Measurements from ENCODE around the gene PRSS33.

Gene PRSS33

GRCh38 chr16:2790631-2791030, 3.3 kb upstream of the PRSS33 start:
- Histone ChIP-seq H3K36me3 (ENCODE audit: low read length) (no peaks in the 10 kb centered on the region), H3K27ac (ENCODE audit: low read depth, low read length) (no peak overlapping the region), H3K4me2 (ENCODE audit: low read depth, low read length, poor library complexity, severe bottlenecking) (no peak overlapping the region), H3K4me3 (ENCODE audit: insufficient read depth, low read length, poor library complexity, severe bottlenecking) (no peak overlapping the region), H3K9me2 (replicated peaks; ENCODE audit: insufficient read depth, low read length) (no peaks in the 10 kb centered on the region), H2AFZ (ENCODE audit: low read depth, low read length, severe bottlenecking) (no peak overlapping the region), H3K9ac (ENCODE audit: low read length) (no peak overlapping the region), H4K20me1 (ENCODE audit: low read depth, low read length) (no peaks in the 10 kb centered on the region), H3F3A (ENCODE audit: insufficient read depth) (no peaks in the 10 kb centered on the region), H3K27me3 (ENCODE audit: low read length) (no peaks in the 10 kb centered on the region), H3K79me2 (ENCODE audit: insufficient read depth, low read length) (no peaks in the 10 kb centered on the region), H3K9me3 (ENCODE audit: insufficient read depth, low read length) (no peaks in the 10 kb centered on the region)
- TF ChIP-seq EZH2phosphoT487 (conservative IDR thresholded peaks at IDR 0.05; ENCODE audit: low read length) (no peak), CTCF (IDR thresholded peaks at IDR 0.05; ENCODE audit: insufficient read depth, low read length, poor library complexity, severe bottlenecking) (no peak)

- H3K9ac ChIP-seq (ENCODE audit: low read length): no peak overlapping the region
- no peak overlapping the region for H3K4me3 ChIP-seq (ENCODE audit: insufficient read depth, low read length, poor library complexity, severe bottlenecking)
- no peak for TF ChIP-seq EZH2phosphoT487 (conservative IDR thresholded peaks at IDR 0.05; ENCODE audit: low read length)
- TF ChIP-seq CTCF (IDR thresholded peaks at IDR 0.05; ENCODE audit: insufficient read depth, low read length, poor library complexity, severe bottlenecking): no peak
- no peak overlapping the region for H3K27ac ChIP-seq (ENCODE audit: low read depth, low read length)
- no peaks in the 10 kb centered on the region for H3F3A ChIP-seq (ENCODE audit: insufficient read depth)
- no peaks in the 10 kb centered on the region for H3K27me3 ChIP-seq (ENCODE audit: low read length)
- no peaks in the 10 kb centered on the region for H3K9me2 ChIP-seq (replicated peaks; ENCODE audit: insufficient read depth, low read length)
- no peak overlapping the region for H2AFZ ChIP-seq (ENCODE audit: low read depth, low read length, severe bottlenecking)
- no peak overlapping the region for H3K4me2 ChIP-seq (ENCODE audit: low read depth, low read length, poor library complexity, severe bottlenecking)
- no peaks in the 10 kb centered on the region for H3K79me2 ChIP-seq (ENCODE audit: insufficient read depth, low read length)
- H3K36me3 ChIP-seq (ENCODE audit: low read length): no peaks in the 10 kb centered on the region
- no peaks in the 10 kb centered on the region for H4K20me1 ChIP-seq (ENCODE audit: low read depth, low read length)
- no peaks in the 10 kb centered on the region for H3K9me3 ChIP-seq (ENCODE audit: insufficient read depth, low read length)
Observed at GRCh38 chr16:2787961-2788360, 601 bp upstream of the PRSS33 start.

- Histone ChIP-seq H4K20me1 (ENCODE audit: low read depth, low read length) (no peaks in the 10 kb centered on the region), H3F3A (ENCODE audit: insufficient read depth) (no peaks in the 10 kb centered on the region), H3K27ac (ENCODE audit: low read depth, low read length) (no peak overlapping the region), H3K27me3 (ENCODE audit: low read length) (no peaks in the 10 kb centered on the region), H3K9me3 (ENCODE audit: insufficient read depth, low read length) (no peaks in the 10 kb centered on the region), H3K9ac (ENCODE audit: low read length) (no peak overlapping the region), H3K4me3 (ENCODE audit: insufficient read depth, low read length, poor library complexity, severe bottlenecking) (no peak overlapping the region), H3K4me2 (ENCODE audit: low read depth, low read length, poor library complexity, severe bottlenecking) (no peak overlapping the region), H3K9me2 (replicated peaks; ENCODE audit: insufficient read depth, low read length) (no peaks in the 10 kb centered on the region), H3K36me3 (ENCODE audit: low read length) (no peaks in the 10 kb centered on the region), H2AFZ (ENCODE audit: low read depth, low read length, severe bottlenecking) (no peak overlapping the region), H3K79me2 (ENCODE audit: insufficient read depth, low read length) (no peaks in the 10 kb centered on the region)
- TF ChIP-seq EZH2phosphoT487 (conservative IDR thresholded peaks at IDR 0.05; ENCODE audit: low read length) (no peak), CTCF (IDR thresholded peaks at IDR 0.05; ENCODE audit: insufficient read depth, low read length, poor library complexity, severe bottlenecking) (no peak)
Observed at GRCh38 chr16:2786826-2787151, 571 bp downstream of the PRSS33 start.

All from SU-DHL-6 (cell line).